A673 (cell line): ENCODE data around the gene CSGALNACT2.

Source experiments
- EZH2 ChIP-seq: fragments of 200-600 bp; sonication (generic); IDR thresholded peaks from 2 replicates; pipeline ENCODE4 v1.6.1; 2017; ENCODE audit warnings: borderline replicate concordance, low read depth, mild to moderate bottlenecking, mixed read lengths, antibody characterized with exemption, low read length; ENCODE audit not compliant: poor library complexity, severe bottlenecking
- TF ChIP-seq, protein P1 (sequence below): fragments of 300-800, 200-600 bp; sonication (generic); conservative IDR thresholded peaks from 2 replicates; pipeline ENCODE4 v1.5.1; 2017; ENCODE audit warnings: low read depth, mild to moderate bottlenecking, antibody characterized with exemption, low read length, moderate library complexity, mixed read lengths

DNA sequence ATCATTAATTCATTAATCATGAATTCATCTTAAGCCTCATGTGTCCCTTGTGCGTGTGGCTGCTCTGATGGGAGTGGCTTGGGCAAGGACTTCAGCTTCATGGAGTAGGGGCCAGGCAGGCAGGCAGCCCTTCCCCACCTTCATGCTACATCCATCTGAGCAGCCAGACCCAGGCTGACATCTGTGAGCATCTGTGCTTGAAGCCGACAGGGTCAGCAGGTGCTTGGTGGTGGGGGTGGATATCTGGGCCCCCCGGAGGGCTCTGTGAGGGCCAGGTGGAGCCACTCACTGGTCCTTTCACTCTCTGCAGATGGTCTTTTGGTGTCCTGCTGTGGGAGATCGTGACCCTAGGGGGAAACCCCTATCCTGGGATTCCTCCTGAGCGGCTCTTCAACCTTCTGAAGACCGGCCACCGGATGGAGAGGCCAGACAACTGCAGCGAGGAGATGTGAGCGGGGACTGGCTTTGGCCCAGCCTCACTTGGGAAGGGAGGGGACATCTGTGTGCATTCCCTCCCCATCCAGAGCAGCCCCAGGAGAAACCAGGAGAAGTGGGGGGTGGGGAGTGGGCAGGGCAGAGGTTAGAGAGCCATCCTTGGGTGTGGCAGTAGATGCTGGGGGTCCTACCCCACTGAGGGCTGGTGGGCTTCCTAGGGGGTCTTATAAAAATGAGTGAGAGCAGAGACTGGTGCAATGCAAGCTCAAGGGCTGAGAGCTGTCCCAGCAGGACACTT lies 14.7 kb upstream of the CSGALNACT2 start:
- TF ChIP-seq, protein P1, sequence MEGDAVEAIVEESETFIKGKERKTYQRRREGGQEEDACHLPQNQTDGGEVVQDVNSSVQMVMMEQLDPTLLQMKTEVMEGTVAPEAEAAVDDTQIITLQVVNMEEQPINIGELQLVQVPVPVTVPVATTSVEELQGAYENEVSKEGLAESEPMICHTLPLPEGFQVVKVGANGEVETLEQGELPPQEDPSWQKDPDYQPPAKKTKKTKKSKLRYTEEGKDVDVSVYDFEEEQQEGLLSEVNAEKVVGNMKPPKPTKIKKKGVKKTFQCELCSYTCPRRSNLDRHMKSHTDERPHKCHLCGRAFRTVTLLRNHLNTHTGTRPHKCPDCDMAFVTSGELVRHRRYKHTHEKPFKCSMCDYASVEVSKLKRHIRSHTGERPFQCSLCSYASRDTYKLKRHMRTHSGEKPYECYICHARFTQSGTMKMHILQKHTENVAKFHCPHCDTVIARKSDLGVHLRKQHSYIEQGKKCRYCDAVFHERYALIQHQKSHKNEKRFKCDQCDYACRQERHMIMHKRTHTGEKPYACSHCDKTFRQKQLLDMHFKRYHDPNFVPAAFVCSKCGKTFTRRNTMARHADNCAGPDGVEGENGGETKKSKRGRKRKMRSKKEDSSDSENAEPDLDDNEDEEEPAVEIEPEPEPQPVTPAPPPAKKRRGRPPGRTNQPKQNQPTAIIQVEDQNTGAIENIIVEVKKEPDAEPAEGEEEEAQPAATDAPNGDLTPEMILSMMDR = no peak
- no peak for TF ChIP-seq EZH2
